Psoas muscle (tissue), 8 donors: Measurements from ENCODE around the gene DDX51. TPM values are rescaled to one million over a fixed set of nuclear protein-coding genes. Genes with fewer than 3 reads are reported as not detected.

Source experiments
- ATAC-seq, 4 donors: fragments of 200-7000 bp; cut with Tn5 transposase; one replicate each; pipeline ENCODE4 v1.9.1; 2020; ENCODE audit warnings: moderate library complexity in 3 of 4, mild to moderate bottlenecking in 2 of 4
- DNase-seq, 2 donors: peaks; one replicate each; pipeline ENCODE4 v3.0.0-alpha.2; 2020
- H3K27ac ChIP-seq: fragments of 200-600 bp; one replicate; pipeline ENCODE4 v1.8.0; 2022
- H3K27me3 ChIP-seq, 3 donors: fragments of 200-600 bp in 1 of 3; one replicate each; pipeline versions ENCODE4 v1.6.1 to v1.8.0; 2013 to 2022; ENCODE audit warnings: low read length in 2 of 3, mild to moderate bottlenecking in 2 of 3, moderate library complexity in 1 of 3; ENCODE audit not compliant: insufficient read depth in 3 of 3
- H3K36me3 ChIP-seq, 2 donors: fragments of 200-600 bp in 1 of 2; one replicate each; pipeline versions ENCODE4 v1.6.1 to v1.8.0; 2013 to 2022; ENCODE audit warnings: low read depth in 1 of 2, mild to moderate bottlenecking in 1 of 2, moderate library complexity in 1 of 2; ENCODE audit not compliant: insufficient read depth in 1 of 2
- H3K4me1 ChIP-seq: fragments of 200-600 bp; one replicate; pipeline ENCODE4 v1.8.0; 2022
- H3K4me3 ChIP-seq: fragments of 200-600 bp; one replicate; pipeline ENCODE4 v1.8.0; 2022; ENCODE audit warnings: mild to moderate bottlenecking
- H3K9me3 ChIP-seq: fragments of 200-600 bp; one replicate; pipeline ENCODE4 v1.8.0; 2022
- CTCF ChIP-seq: fragments of 200-600 bp; IDR thresholded peaks from one replicate; pipeline ENCODE4 v1.8.0; 2022; ENCODE audit warnings: antibody characterized with exemption
- WGBS, 3 donors: extraction: QIAGEN DNeasy Blood & Tissue Kit; methylation state at CpG; one replicate each; pipeline versions ENCODE4 v1.1.6 to v1.1.7; 2013; 5-methylcytosine and 5-hydroxymethylcytosine counted together
- intact Hi-C, 2 donors: fragments of 100-400 bp; cut with DNase I; formaldehyde crosslinking; loops; one replicate each; pipeline versions ENCODE4 v1.11.0 to v1.14.2; 2022
- polyA plus RNA-seq, 3 donors: library from polyadenylated mRNA; stranded (reverse); fragments of 200-250 nt; gene quantifications; one replicate each; pipeline ENCODE4 v1.2.3, GENCODE V29; 2013
- total RNA-seq, 4 donors: library from RNA; stranded (reverse); fragmentation: NEBNext Ultra II Directional in 2 of 4; extraction: Animal tissue kit (Norgen Biotek cat#: 25700) in 2 of 4; gene quantifications; one replicate each; pipeline versions ENCODE4 v1.2.1 to v1.2.4, GENCODE V29; 2021 to 2023
- donor health status: healthy with polysubstance abuse.
- donor health status: DM: no; HTN: no; CAD: no; lungs with moderate emphysema.
- donor health status: Bipolar disorder and iron deficiency.
- donor health status: healthy.
- donor health status: DM: yes; HTN: yes; CAD: no.
- donor health status: DM: no; HTN: no; CAD: no.
- donor health status: DM: no; HTN: no; CAD: no.
- donor health status: DM: yes; HTN: yes; CAD: no.

Gene DDX51
- total and polyA plus RNA-seq, 7 donors, result 7.3 to 17.1 (median 12.3) TPM

- Histone ChIP-seq H3K4me1 (no peaks in the 10 kb centered on the region), H3K4me3 (no peak overlapping the region), H3K27ac (no peak overlapping the region), H3K36me3 (peaks cover 2 to 31% of the 10 kb centered on the region in 2 donors), H3K9me3 (peaks cover 12% of the 10 kb centered on the region), H3K27me3 (no peaks in the 10 kb centered on the region)
- DNase-seq (no peak), ATAC-seq (no peak)
- TF ChIP-seq CTCF, result no peak
- 90 to 93% (median 90%) methylated on average over 14 of the region's 14 CpGs for WGBS, 3 donors
- intact Hi-C loops, result no loop called here
Observed at GRCh38 chr12:132130690-132131089, 13.4 kb downstream of the DDX51 start.

GRCh38 chr12:132129007-132129406 lies 15.1 kb downstream of the DDX51 start:
- Histone ChIP-seq H3K27me3 (no peaks in the 10 kb centered on the region), H3K4me3 (no peak overlapping the region), H3K9me3 (peaks cover 12% of the 10 kb centered on the region), H3K27ac (no peak overlapping the region), H3K36me3 (peaks cover 3 to 44% of the 10 kb centered on the region in 2 donors), H3K4me1 (no peaks in the 10 kb centered on the region)
- 95 to 98% (median 96%) methylated on average over 3 of the region's 3 CpGs for WGBS, 3 donors
- no peak for TF ChIP-seq CTCF
- intact Hi-C loops, result no loop called here
- DNase-seq, result no peak
- ATAC-seq, result no peak

GRCh38 chr12:132127041-132127440 lies 17.1 kb downstream of the DDX51 start:
- ATAC-seq, result no peak
- no peak overlapping the region for H3K4me3 ChIP-seq
- no peak for DNase-seq
- H3K9me3 ChIP-seq, result peaks cover 12% of the 10 kb centered on the region
- WGBS, 3 donors, result 96 to 99% (median 98%) methylated on average over 8 of the region's 8 CpGs
- H3K27me3 ChIP-seq, result no peaks in the 10 kb centered on the region
- intact Hi-C loops, result no loop called here
- H3K27ac ChIP-seq, result no peak overlapping the region
- TF ChIP-seq CTCF, result no peak
- H3K4me1 ChIP-seq, result no peaks in the 10 kb centered on the region
- peaks cover 3 to 61% of the 10 kb centered on the region in 2 donors for H3K36me3 ChIP-seq

- peaks cover 12% of the 10 kb centered on the region for H3K9me3 ChIP-seq
- intact Hi-C loops, result no loop called here
- TF ChIP-seq CTCF, result no peak
- no peak overlapping the region for H3K27ac ChIP-seq
- 97% methylated on average over 12 of the region's 12 CpGs for WGBS, 3 donors
- no peaks in the 10 kb centered on the region for H3K27me3 ChIP-seq
- ATAC-seq (no peak), DNase-seq (peak in 1 of 2 donors; percentile 37)
- H3K4me1 ChIP-seq, result no peaks in the 10 kb centered on the region
- H3K4me3 ChIP-seq, result no peak overlapping the region
- H3K36me3 ChIP-seq, result peaks cover 5 to 73% of the 10 kb centered on the region in 2 donors
Observed at GRCh38 chr12:132125736-132126135, 18.4 kb downstream of the DDX51 start.

- Histone ChIP-seq H3K9me3 (peaks cover 12% of the 10 kb centered on the region), H3K27ac (no peak overlapping the region), H3K4me1 (no peaks in the 10 kb centered on the region), H3K4me3 (no peak overlapping the region), H3K27me3 (no peaks in the 10 kb centered on the region), H3K36me3 (peaks cover 5 to 81% of the 10 kb centered on the region in 2 donors)
- TF ChIP-seq CTCF, result no peak
- DNase-seq (no peak), ATAC-seq (no peak)
- 84 to 97% (median 89%) methylated on average over 19 of the region's 19 CpGs for WGBS, 3 donors
- intact Hi-C loops, result no loop called here
Observed at GRCh38 chr12:132124766-132125425, 19.2 kb downstream of the DDX51 start.
